C4-2B (cell line): Measurements from ENCODE around the gene MYBPH.

Source experiments
- H3K27ac ChIP-seq: fragments of 450-650 bp; 2 replicates; pipeline ENCODE4 v1.5.1; 2017
- CTCF ChIP-seq: fragments of 450-650 bp; conservative IDR thresholded peaks from 2 replicates; pipeline ENCODE4 v1.5.1; 2017; ENCODE audit warnings: mild to moderate bottlenecking
- ZFX ChIP-seq: fragments of 450-650 bp; IDR thresholded peaks from 2 replicates; pipeline ENCODE4 v1.6.1; 2017

Gene MYBPH

GRCh38 chr1:203150511-203151297, 24.9 kb downstream of the MYBPH start:
- TF ChIP-seq CTCF (no peak), ZFX (no peak)
- no peak overlapping the region for H3K27ac ChIP-seq

GRCh38 chr1:203149188-203149840, 26.3 kb downstream of the MYBPH start:
- H3K27ac ChIP-seq: no peak overlapping the region
- TF ChIP-seq CTCF (no peak), ZFX (no peak)

DNA sequence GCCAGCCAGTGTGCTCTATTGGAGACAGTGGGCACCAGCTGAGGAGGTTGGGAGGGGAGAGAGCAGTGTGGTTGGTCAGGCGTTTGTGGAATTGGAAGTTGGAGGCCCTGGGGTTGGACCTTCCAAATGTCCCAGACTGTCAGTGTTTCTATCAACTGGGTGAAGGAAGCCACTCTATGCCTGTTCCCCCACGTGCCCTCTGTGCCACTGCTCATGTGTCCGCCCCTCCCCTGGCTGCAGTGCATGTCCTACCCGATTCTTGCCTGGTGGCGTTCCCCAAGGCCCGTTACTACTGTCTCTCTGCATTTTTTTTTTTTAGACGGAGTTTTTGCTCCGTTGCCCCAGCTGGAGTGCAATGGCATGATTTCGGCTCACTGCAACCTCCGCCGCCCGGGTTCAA, 27.0 kb downstream of the MYBPH start:
- no peak for TF ChIP-seq ZFX
- TF ChIP-seq CTCF: no peak

DNA sequence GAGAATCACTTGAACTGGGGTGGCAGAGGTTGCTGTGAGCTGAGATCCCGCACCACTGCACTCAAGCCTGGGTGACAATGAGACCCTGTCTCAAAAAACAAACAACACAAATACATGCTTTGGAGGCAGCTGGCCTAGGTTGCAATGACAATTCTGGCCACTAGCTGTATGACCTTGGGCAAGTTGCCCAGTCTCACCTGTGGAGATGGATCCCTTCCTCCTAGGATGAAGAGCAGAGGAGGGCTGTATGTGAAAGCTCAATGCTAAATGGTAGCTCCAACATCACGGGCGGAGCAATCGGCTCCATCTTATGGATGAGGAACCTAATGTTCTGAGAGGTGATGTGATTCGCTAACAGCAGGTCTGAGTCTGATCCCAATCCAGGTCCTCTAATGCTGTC, 27.5 kb downstream of the MYBPH start:
- TF ChIP-seq ZFX: no peak
- peak; percentile 83 for TF ChIP-seq CTCF
- H3K27ac ChIP-seq: no peak overlapping the region

More for the DNA sequence above, 27.0 kb downstream of the MYBPH start:
- H3K27ac ChIP-seq: no peak overlapping the region

- no peak overlapping the region for H3K27ac ChIP-seq
These were observed 28.2 kb downstream of the MYBPH start for GRCh38 chr1:203147376-203147775.

DNA sequence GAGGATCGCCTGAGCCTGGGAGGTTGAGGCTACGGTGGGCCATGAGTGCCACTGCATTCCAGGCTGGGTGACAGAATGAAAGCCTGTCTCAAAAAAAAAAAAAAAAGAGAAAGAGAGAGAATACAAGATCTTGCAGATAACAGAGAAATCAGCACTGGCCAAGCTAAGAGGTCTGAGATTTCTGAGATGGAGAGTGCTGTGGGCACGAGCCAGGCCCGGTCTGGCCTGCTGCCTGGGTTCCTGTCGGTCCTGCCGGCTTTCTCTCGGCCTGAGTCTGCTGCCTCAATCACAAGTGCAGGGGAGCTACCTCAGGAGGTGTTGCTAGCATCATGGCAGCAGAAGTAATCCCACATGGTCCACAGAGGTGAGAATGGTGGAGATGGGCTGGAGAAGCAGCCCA, 29.1 kb downstream of the MYBPH start:
- H3K27ac ChIP-seq: no peak overlapping the region
- no peak for TF ChIP-seq ZFX
- no peak for TF ChIP-seq CTCF

More at GRCh38 chr1:203147376-203147775, 28.2 kb downstream of the MYBPH start:
- no peak for TF ChIP-seq CTCF
- no peak for TF ChIP-seq ZFX

- H3K27ac ChIP-seq: no peak overlapping the region
- TF ChIP-seq ZFX: no peak
- no peak for TF ChIP-seq CTCF
These were observed 29.6 kb downstream of the MYBPH start for GRCh38 chr1:203146042-203146369.
